COLO668 (cell line): ENCODE results near the gene GTF2B.
"Not testable (repeated sequence)": the region's sequence is repeated elsewhere in the genome, so short reads cannot be mapped to it uniquely, and the experiment has no call there.

Experiments used
- DNase-seq: peaks from one replicate; lab custom pipeline; 2025; ENCODE audit not compliant: unreplicated experiment; lab: John Stamatoyannopoulos, UW

Gene GTF2B, protein sequence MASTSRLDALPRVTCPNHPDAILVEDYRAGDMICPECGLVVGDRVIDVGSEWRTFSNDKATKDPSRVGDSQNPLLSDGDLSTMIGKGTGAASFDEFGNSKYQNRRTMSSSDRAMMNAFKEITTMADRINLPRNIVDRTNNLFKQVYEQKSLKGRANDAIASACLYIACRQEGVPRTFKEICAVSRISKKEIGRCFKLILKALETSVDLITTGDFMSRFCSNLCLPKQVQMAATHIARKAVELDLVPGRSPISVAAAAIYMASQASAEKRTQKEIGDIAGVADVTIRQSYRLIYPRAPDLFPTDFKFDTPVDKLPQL

DNA sequence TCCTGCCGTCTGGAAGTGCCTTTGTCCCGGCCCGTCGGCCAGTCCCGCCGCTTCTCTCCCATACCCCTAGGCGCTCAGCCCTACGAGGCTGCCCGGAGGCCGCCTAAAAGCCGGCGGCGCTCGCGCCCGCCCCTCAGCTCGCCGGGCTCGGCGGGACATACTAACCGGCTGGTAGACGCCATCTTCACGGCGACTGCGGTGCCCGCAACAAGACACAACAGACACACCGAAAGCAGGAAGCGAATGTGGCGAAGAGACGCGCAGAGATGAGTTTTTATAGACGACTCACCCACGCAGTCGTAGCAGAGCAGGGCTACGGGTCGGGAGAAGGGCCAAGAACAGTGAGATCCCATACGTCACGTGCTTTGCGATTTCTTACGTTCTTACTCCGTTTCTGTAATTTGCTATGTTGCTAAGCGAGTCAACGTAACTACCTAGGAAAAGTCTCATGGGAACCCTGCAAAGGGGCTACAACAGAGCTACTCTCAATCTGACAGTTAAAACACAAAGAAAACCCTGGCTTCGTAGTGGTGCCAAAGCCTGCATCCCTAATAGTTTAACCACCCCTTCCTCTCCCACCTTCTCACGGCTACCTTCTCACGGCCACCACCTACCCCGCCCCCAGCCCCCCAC, at the start of gene GTF2B:
Gene GTF2B, minus strand, starts transcription at position 250 of the 633 bp plus-strand sequence. Its CDS starts 68 bp downstream, at position 182.
- DNase-seq, result peak; percentile 94

DNA sequence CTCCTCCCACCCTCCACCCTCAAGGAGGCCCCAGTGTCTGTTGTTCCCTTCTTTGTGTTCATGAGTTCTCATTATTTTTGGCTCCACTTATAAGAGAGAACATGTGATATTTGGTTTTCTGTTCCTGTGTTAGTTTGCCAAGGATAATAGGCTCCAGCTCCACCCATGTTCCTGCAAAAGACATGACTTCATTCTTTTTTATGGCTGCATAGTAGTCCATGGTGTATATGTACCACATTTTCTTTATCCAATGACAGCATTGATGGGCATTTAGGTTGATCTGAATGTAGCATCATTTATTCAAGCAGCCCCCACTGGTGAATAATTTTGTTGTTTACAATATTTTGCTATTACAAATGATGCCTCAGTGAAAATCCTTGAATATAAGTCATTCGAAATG, 47.2 kb upstream of the GTF2B start:
- DNase-seq, result not testable (repeated sequence)

GRCh38 chr1:88936760-88937342, 45.5 kb upstream of the GTF2B start:
- DNase-seq, result no peak

GRCh38 chr1:88936223-88936523, 44.8 kb upstream of the GTF2B start:
- no peak for DNase-seq

GRCh38 chr1:88935522-88936222, 44.3 kb upstream of the GTF2B start:
- peak; percentile 34 for DNase-seq

GRCh38 chr1:88930176-88930575, 38.8 kb upstream of the GTF2B start:
- not testable (repeated sequence) for DNase-seq

GRCh38 chr1:88923224-88923623, 31.9 kb upstream of the GTF2B start:
- DNase-seq, result no peak

DNA sequence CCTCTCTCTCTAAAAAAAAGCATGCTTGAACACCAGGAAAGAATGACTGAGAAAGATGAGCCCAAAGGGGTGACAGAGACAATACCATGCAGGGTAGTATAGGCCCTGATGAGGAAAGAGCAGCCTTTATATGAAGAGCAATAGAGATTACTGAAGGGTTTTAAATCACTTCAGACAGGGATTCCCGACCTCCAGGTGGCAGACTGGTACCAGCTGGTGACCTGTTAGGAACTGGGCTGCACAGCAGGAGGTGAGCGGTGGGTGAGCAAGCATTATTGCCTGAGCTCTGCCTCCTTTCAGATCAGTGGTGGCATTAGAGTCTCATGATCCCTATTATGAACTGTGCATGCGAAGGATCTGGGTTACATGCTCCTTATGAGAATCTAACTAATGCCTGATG, 30.8 kb upstream of the GTF2B start:
- peak; percentile 13 for DNase-seq

GRCh38 chr1:88920845-88921244, 29.5 kb upstream of the GTF2B start:
- DNase-seq, result no peak

DNA sequence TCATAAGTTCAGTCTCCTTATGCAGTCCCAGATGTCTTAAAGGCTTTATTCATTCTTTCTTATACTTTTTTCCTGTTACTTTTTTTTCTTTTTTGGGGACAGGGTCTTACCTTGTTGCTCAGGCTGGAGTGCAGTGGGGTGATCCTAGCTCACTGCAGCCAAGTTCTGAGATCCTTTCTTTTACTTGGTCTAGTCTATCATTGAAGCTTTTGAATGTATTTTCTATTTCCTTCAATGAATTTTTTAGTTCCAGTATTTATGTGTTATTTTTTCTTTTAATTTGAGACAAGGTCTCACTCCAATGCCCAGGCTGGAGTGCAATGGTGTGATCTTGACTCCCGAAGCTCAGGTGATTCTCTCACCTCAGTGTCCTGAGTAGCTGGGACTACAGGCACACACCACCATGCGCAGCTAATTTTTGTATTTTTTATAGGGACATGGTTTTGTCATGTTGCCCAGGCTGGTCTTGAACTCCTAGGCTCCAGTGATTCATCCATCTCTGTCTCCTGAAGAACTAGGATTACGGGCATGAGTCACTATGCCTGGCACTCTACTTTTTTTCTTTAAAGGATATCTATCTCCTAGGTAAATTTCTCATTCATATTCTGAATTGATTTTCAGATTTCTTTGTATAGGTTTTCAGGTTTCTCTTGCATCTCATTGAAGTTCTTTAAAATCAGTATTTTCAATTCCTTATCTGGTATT, 26.1 kb upstream of the GTF2B start:
- DNase-seq, result no peak

DNA sequence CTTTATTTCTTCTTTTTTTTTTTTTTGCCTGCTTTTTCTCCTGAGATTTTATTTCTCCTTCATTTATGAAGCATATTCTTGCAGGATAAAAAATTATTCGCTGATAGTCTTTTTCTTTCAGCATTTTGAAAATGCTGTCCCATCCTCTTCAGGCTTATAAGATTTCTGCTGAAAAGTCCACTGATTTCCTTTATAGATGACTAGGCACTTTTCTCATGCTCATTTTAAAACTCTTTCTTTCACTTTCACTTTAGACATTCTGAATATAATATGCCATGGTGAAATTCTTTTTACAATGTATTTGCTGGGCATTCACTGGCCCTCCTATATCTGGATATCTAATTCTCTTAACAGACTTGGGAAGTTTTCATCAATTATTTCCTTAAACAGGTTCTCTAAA, 25.5 kb upstream of the GTF2B start:
- no peak for DNase-seq

- DNase-seq, result not testable (repeated sequence)
Observed at GRCh38 chr1:88911800-88912199, 20.4 kb upstream of the GTF2B start.

- no peak for DNase-seq
Observed at GRCh38 chr1:88911161-88911560, 19.8 kb upstream of the GTF2B start.

DNA sequence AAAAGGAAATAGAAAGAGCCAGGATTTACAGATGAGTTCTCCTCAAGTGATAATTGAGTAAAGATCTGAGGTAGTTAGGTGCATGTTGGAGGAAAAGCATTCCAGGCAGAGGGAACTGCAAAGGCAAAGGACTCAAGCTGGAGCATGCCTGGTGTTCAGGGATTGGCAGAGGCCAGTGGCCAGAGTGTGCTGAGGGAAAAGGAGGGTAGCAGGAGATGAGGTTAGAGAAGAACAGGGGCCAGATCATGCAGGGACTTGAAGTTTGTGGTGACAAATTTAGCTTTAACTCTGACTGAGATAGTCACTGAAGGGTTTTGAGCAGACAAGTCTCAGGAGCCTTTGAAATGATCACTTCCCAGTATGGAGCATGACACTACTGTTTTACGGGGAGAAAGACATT, 19.0 kb upstream of the GTF2B start:
- DNase-seq, result no peak

GRCh38 chr1:88900883-88901282, 9.5 kb upstream of the GTF2B start:
- no peak for DNase-seq

DNA sequence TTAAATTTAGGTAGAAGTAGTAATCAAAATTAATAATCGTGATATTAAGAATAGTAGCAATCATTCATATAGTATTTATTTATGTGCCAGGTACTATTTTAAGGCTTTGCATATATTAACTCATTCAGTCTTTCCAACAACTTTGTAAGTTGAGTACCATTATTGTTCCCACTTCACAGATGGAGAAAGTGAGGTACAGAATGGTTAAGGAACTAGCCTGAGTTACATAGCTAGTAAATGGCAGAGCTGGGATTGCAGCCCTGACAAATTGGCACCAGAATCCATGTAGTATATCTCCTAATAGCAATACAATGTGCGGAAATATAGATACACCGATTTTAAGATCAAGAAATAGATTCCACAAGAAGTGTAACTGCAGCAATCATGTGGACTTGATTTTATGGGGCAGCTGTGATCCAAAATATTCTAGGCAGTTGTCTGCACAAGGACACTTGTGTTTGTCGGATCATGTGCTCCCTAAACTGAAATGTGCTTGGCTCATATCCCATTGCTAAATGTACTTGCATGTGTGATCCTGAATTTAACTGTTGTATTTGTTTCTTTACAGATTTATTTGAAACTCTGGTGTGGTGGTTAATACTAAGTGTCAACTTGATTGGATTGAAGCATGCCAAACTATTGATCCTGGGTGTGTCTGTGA, 5.8 kb upstream of the GTF2B start:
- DNase-seq, result no peak

- DNase-seq, result no peak
Observed at GRCh38 chr1:88892357-88892877, 1.1 kb upstream of the GTF2B start.

GRCh38 chr1:88891951-88892340, 579 bp upstream of the GTF2B start:
- DNase-seq, result no peak

- DNase-seq, result peak; percentile 41
Observed at GRCh38 chr1:88890791-88891317, 513 bp downstream of the GTF2B start.

DNA sequence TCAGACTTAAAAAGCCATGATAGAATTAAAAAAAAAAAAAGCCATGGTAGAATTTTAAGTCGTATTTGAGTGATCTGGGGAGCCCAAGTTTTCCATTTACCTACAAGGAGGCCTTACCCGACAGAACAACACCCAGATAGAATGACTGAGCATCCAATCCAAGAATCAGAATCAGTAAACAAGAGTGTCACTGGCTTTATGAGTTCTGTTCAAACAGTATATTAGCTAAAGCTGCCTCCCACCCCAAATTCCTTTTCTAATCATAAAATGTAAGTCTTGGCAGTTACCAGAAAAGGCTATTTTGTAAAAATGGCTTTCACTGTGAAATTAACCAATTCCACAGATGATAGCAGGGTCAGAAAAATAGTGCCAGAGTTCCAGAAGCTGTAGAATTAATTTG, 1.2 kb downstream of the GTF2B start:
- DNase-seq, result no peak
